ENCODE data around the gene WFIKKN1. TPM values are rescaled to one million over a fixed set of nuclear protein-coding genes. Genes with fewer than 3 reads are reported as not detected.
A peak's percentile ranks its signal among the peaks of the same experiment; 100 is the strongest.

Gene WFIKKN1
- total and polyA plus RNA-seq, 2 of the 13 experiments (the other 11 are each of a cell fraction or from before 2014, with no cell fraction given) = 1.7 to 4.9 TPM

- TF ChIP-seq XRCC5 (optimal IDR thresholded peaks at IDR 0.05; ENCODE audit: low read length) = no peak
- TF ChIP-seq HIC2 (CRISPR knock-in tag; IDR thresholded peaks at IDR 0.05; ENCODE audit: low read depth) = no peak
- no peak for TF ChIP-seq HNRNPUL1 (IDR thresholded peaks at IDR 0.05; ENCODE audit: low read depth, low read length)
- no peak for TF ChIP-seq ZSCAN30 (CRISPR knock-in tag; IDR thresholded peaks at IDR 0.05)
- TF ChIP-seq ZMAT5 (CRISPR knock-in tag; IDR thresholded peaks at IDR 0.05; ENCODE audit: borderline replicate concordance, low read depth) = no peak
- no peak for TF ChIP-seq ZNF562 (CRISPR knock-in tag; IDR thresholded peaks at IDR 0.05; ENCODE audit: borderline replicate concordance)
- TF ChIP-seq ZNF138 (CRISPR knock-in tag; IDR thresholded peaks at IDR 0.05; ENCODE audit: low read depth) = no peak
- no peak for TF ChIP-seq PLRG1 (conservative IDR thresholded peaks at IDR 0.05)
- no peak for TF ChIP-seq CREM (IDR thresholded peaks at IDR 0.05)
- no peak for TF ChIP-seq CREM (CRISPR knock-in tag; IDR thresholded peaks at IDR 0.05)
- peak; percentile 13 for TF ChIP-seq U2AF1 (optimal IDR thresholded peaks at IDR 0.05; ENCODE audit: low read depth, low read length)
- no peak for TF ChIP-seq TEF (CRISPR knock-in tag; IDR thresholded peaks at IDR 0.05)
- TF ChIP-seq UBTF (CRISPR knock-in tag; IDR thresholded peaks at IDR 0.05) = no peak
- no peak for TF ChIP-seq SMAD3 (CRISPR knock-in tag; IDR thresholded peaks at IDR 0.05)
- no peak for TF ChIP-seq TOPORS (CRISPR knock-in tag; IDR thresholded peaks at IDR 0.05)
- TF ChIP-seq ATF4 (CRISPR knock-in tag; IDR thresholded peaks at IDR 0.05) = no peak
- TF ChIP-seq ZNF350 (CRISPR knock-in tag; IDR thresholded peaks at IDR 0.05; ENCODE audit: borderline replicate concordance, low read depth) = 0 out of 2 replicates have a peak, but pooled peaks have one; percentile 17
- no peak for TF ChIP-seq TBX3 (IDR thresholded peaks at IDR 0.05; ENCODE audit: borderline replicate concordance)
Measured at GRCh38 chr16:629185-629832, 1.5 kb upstream of the WFIKKN1 start (continued).
